SK-N-MC (cell line): Measurements from ENCODE around the gene DLGAP1.

Experiments
- EZH2 ChIP-seq: fragments of 200-600 bp; sonication (generic); IDR thresholded peaks from one replicate; pipeline ENCODE4 v1.6.1; 2017; ENCODE audit warnings: antibody characterized with exemption
- POLR2AphosphoS5 ChIP-seq: IDR thresholded peaks from 2 replicates; pipeline ENCODE4 v1.6.1; 2012; ENCODE audit warnings: mild to moderate bottlenecking, low read depth, low read length, borderline replicate concordance

DNA sequence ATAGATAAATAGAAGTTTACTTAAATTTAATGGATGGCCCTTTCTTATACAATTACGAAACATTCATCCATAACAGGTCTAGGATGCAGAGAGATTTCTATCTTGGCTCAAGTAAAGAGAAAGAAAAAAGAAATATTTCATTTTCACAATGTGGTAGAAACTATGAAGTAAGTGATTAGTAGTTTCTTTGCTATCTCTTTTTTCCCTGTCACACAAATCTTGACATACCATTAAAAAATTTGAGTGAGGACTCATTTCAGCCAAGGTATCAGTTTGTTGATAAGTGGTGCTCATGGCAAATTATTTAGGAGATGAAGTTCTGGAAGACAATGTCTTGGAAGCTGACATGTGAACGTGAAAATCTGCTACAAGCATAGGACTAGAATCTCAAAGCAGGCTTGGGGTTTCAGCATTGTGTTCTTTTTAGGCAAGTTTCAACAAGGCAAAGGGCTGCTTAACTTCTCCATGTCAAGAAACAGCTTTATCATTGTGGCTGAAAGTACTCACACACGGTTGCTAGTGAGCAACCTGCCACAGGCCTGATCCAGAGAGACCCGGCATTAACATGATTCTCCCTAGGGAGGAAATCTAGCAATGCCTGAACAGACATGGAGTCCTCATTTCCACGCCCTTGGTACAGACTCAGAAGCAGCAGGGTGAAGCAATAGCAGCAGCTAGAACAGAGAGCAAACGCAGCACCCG is 414.6 kb downstream of the DLGAP1 start:
- TF ChIP-seq EZH2 = no peak
- no peak for TF ChIP-seq POLR2AphosphoS5
